Activated naive CD4-positive, alpha-beta T cell (primary cell): ENCODE data around the gene PPM1M.

Experiments
- DNase-seq, 4 experiments: peaks; one replicate each; lab custom pipeline; 2025; lab: John Stamatoyannopoulos, UW

PPM1M gene

DNA sequence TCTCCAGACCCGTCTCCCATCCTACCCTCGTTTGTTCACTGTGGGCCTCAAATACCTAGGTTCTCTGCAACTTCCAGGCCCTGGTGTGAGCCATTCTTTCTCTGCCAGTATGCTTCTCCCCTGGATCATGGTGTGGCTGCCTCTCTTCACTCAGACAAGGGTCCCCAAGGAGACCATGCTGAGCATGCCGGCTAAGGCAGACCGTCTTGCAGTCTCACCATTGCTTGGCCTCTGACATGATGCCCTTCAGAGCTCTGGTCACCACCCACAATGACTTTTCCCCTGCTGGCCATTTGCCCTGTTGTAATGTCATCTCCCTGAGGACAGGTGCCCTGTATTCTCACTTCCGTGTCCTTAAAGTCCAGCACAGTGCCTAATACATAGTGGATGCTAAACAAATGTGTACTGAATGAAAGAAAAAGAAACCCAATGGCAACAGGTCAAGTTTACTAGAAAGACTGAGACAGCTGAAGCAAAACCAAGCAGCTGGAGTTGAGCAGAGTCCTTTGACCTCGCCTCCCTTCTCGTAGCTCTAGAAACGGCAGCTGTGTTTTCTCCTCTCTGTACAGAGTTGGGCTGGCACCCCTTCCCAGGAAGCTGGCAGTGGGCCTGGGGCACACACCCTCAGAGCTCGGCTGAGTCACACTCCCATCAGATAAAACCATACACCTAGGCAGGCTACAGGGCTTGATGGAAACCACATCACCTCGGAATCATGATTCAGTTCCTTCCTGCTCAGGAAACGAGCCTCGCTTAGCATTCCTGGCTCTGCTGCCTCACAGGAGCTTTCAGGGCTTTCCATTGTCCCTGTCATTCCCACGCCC, 28.8 kb upstream of the PPM1M start:
- DNase-seq: peak in 2 of 4 experiments; percentile 25 to 59

DNA sequence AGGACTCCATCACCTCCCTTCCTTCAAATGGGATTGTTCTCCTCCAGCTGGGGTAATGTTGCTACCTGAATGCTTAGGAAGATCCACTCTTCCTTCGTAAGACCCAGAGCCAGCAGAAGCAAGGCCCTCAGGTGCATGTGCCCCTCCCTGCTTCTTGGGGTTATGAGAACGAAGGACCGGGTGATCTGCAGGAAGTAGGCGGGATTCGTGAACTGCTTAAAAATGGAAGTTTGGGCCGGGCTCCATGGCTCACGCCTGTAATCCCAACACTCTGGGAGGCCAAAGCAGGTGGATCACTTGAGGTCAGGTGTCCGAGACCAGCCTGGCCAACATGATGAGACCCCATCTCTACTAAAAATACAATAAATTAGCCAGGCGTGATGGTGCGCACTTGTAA, 28.2 kb upstream of the PPM1M start:
- no peak for DNase-seq

DNA sequence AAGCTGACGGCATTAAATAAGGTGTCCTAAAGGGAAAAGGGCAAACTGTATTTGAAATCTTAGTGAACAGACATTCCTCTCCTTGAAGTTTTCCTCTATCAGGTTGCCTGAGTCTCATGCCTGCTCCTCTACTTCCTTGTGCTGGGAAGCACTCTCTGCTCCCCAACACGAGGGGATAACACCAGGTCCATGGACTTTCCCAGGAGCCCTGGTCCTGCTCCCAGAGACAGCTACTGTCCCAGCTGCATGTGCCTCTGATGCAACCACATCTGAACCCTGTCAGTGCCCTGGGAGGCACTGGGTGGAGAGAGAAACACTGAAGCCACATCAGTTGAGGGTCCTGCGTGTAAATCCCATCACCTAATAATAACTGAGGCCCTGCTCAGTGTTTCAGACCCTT, 27.5 kb upstream of the PPM1M start:
- DNase-seq: no peak

DNA sequence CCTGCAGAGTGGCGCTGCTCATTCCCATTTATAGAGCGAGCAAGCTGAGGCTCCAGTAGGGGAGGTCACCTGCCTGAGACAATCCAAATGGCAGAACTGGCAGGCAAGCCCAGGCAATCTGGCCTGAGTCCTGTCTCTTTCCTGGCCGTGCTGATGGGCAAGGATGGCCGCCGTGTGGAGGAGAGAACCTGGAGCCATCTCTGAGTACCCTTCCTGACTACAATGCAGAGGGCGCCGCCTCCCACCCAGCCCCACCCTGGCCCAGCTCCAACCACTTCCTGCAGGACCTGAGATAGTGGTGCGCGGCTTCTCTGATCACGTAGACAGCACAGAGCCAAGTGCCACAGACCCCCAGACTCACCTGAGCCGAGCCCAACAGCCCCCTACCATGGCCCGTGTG, 27.1 kb upstream of the PPM1M start:
- DNase-seq: peak in 1 of 4 experiments; percentile 23

DNA sequence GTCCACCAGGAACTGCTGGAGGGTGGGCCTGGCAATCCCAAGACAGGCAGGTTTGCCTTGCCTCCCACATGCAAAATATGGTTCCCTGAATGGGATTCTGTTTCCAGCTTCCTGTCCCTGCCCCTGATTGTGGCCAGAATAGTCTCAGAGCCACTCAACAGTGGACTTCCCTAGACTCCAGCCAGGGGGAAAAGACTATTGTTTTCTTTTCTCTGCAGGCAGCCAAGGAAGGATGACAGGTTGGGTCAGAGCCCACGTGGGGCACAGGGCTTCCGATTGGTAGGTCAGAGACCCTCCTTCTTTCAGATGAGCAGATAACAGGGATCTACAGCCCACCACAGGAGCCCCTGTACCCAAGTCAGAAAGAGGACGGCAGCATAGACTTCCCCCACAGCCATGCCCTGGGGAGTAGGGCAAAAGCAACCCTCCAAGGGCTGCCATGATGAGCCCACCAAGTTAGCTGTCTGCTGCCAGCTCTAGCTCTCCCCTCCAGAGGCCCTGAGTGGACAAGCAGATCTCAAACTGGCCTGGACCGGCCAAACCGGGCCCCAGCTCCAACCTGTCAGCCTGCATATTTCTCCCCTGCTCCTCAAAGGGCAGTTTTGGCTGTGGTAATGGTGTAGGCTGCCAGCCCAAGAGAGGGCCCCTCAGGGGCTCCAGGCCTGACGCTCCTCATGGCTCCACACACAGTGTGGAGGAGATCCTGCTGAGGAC, 26.5 kb upstream of the PPM1M start:
- DNase-seq: no peak

DNA sequence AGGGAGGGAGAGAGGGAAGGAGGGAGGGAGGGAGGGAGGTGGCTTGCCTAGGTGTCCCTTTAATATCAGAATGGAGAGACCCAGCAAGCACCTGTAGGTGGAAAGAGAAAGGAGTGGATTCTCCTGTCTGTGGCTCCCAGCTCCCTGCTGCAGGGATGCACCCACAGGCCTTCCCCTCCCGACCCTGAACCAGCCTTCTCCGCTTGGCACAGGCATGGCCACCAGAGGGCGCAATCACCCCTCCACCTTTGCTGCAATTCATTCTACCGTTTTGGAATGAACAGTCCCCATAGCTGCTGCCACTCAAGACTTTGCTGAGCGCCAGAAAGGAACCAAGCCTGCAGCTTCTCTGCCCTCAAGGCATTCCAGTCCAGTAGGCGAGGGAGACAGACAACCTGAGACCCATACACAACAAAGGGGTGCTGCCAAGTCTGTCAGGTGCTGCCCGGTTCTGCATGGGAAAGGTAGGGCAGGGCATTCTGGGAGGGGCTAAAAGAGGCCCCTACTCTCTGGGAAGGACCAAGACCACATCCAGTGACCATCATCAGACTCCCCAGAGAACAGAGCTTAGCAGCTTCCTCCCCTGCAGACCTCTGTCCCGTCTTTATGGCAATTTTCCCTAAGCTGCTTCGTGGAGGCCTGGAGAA, 25.1 kb upstream of the PPM1M start:
- DNase-seq: peak; percentile 79 to 90 (median 86)

DNA sequence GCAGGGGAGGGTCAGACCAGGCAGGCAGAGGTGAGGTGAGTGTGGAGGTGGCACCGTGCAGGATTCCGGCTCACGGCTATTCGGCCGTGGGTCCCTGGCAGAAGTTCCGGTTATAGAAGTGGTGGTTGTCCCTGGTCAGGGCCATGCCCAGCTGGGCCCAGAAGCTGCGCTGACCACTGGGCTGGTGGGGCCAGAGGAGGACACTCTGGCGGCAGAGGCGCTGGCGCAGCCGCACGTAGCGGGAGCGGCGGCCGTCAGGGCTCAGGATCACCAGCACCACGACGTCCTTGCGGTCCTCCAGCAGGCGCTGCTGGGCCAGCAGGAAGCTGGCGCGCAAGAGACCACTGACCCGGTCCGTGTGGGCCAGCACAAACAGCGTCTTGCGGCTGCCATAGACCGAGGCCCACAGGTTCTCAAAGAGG, 24.4 kb upstream of the PPM1M start:
- no peak for DNase-seq

DNA sequence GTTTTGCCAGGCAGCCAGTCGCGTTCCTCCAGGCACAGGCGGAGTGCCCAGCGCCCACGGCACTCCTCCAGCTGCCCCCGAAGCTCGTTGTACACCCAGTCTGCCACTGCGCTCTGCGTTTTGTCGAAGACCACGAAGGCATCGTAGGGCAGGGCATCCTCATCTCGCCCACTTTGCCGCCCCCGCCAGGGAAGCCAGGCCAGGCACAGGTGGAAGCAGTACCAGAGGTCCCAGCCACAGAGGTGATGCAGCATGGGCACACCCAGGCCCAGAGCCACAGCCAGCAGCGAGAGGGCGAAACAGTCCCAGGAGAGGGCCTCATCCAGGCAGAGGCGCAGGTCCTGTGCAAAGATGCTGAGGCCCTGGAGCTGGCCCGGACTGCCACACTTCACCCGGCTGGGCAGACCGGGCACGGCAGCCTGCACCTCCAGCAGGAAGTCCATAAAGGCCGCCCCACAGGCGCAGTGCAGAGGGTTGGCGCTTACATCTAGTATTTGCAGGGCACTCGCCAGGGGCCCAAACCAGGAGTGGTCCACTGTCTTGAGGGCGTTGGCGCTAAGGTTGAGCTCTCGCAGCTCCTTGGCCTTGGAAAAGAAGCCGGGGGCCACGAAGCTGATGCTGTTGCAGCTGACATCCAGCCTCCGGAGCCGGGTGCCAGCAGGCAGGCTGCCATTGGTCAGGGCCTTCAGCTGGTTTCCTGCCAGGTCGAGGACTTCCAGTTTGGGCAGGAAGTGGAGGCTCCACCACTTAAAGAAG, 23.8 kb upstream of the PPM1M start:
- DNase-seq: peak in 2 of 4 experiments; percentile 42 to 65

DNA sequence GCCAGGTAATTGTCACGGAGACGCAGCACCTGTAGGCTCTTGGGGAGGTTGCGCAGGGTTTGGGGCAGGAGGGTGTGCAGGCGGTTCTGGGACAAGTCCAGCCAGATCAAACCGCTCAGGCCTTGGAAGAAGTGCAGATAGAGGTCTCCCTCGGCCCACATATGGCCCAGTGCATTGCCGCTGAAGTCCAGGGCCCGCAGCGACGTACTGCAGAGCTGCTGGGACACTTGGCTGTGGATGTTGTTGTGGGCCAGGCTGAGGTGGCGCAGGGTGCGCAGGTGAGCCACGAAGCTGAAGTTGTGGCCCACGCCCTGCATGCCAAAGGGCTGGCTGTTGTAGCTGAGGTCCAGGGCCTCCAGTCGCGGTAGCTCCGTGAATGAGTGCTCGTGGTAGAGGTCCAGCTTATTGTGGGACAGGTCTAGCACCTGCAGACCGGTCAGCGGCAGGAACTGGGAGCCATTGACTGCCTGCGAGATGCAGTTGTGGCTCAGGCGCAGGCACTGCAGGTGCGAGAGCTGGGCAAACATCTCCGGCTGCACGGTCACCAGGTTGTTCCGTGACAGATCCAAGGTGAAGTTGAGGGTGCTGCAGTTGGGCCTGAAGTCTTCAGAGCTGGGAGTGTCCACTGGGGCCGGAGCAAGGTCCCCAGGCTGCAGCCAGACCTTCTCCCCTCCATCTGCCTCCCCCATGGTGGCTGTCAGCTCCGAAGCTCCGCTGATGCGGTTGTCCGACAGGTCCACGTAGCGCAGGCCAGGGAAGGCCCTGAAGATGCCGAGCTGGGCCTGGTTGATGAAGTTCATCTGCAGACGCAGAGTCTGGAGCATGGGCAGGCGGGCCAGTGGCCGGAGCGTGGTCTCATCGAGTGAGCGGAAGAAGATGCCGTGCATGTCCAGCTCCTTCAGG, 23.0 kb upstream of the PPM1M start:
- DNase-seq: no peak

DNA sequence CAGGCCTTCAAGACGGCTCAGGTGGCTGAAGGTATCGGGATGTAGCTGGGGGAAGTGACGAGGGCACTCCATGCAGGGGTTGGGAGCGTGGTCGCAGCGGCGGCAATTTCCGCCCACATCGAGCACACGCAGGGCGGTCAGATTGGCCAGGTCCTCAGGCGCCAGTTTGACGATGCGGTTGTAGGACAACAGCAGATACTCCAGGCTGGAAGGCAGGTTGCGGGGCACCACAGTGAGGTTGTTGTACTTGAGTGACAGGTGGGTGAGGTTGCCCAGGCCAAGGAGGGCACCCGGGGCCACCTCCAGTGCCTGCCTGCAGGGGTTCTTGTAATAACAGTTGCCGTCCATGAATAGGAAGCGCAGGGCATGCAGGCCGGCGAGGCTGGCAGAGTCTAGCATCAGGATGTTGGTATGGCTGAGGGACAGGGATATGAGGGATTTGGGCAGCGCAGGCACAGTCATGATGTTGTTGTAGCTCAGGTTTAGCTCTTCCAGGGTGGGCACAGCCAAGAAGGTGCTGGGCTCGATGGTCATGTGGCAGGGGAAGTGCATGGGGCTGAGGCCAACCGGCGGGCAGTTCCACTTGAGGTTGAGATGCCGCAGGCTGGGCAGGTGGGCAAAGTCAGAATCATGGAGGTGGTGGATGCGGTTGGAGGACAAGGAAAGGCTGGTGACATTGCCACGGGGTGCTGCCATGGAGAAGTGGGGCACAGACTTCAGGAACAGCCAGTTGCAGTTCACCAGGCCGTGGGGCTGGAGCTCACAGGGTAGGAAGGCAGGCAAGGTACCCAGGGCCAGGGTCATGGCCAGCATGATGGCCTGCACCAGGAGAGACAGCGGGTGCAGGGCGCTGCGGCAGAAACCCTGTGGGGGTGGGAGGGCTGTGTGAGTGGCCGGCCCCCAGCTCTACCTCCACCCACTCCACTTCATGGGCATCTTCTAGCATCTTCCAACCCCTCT, 21.8 kb upstream of the PPM1M start:
- no peak for DNase-seq

DNA sequence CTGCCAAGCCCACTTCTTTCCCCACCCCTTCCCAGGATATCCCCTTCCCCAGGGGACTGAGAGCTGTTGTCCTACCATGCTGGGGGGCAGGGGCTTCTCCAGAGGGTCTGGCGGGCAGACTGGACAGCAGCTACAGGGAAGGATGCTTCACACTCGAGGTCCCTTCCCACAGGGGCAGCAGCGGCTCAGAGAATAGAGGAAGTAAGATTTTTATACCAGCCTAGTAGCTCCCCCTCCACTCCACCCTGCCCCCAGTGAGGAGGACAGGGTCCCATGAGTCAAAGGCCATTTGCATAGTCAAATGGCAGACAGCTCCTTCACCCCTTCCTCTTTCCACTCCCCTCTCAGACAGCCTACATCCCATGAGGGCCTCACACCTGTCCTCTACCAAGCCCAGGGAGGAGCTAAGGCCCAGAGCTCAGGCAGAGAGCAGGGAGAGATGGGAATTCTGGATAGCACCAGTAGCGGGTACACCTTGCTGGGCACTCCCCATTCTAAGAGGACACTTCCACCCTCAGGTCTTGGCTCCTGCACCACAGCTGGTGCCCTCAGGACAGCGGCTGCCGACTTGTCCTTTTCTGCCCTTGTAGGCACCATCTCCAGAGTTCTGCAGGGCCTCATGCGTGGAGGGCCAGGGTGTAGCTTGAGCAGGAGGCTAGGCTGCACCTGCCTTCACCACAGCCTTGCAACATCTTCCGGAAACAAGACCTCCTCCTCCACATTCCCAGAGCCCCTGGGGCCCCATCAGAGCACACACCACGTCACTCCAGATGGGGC, 19.9 kb upstream of the PPM1M start, which contains the start of gene TLR9:
Gene TLR9 (minus strand): TSS at position 194 of the 777 bp plus-strand sequence. CDS start 116 bp downstream, at position 78.
- DNase-seq: no peak

DNA sequence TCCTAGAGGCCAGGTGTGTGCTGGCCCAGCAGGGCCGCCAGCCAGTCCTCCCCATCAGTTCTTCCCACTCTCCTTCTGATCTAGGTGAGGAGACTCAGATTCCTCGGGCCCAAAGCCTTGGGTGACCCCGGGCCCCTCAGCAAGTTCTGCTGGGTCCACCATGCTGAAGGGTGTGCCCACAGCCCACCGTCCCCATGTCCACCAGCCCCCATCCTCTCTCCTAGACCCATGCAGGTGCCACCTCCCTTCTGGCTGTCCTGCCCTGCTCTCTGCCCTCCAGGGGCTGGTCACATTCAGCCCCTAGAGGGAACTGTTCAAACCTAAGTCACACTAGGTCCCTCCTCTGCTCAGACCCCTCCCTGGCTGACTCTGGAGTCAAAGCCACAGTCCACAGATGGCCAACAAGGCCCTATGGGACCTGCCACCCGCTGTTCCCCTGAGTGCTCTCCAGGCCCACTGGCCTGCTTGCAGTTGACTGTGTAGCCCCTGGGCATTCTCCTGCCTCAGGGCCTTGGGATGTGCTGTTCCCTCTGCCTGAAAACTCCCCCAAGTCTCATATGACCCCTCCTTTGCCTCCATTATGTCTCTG, 19.2 kb upstream of the PPM1M start:
- no peak for DNase-seq

DNA sequence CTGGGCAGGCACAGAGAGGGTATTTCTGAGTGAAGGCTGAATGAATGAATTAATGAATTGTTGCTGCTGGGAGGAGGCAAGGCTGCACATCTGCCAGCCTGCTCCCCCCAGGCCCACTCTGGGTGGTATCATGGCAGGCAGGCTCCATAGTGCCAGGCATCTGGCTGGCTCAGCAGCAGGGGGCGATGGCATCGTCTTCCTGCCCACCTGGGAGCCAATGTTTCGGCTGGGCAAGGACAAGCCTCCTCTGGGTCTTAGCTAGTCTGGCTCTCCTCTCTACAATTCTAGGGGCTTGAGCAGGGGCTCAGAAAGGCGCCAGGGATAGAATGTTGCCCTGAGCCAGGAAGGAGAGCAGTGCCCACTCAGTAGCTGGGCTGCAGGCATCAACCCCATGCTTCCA, 18.4 kb upstream of the PPM1M start:
- DNase-seq: no peak

DNA sequence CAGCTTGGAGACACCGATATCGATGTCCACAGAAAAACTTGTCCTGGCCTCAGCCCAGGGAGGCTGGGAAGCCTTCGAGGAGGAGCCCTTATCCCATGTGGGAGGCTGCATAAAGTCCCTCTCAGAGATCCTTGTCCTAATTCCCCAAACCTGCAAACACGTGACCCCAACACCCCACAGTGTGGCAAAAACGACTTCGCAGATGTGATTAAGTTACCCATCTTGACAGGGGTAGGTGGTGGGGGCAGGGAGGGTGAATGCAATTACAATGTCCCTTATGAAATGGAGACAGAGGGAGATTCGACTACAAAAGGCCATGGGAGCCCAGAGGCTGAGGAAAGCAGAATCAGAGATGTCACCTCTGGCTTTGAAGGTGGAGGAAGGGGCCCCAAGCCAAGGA, 17.8 kb upstream of the PPM1M start:
- DNase-seq: no peak

DNA sequence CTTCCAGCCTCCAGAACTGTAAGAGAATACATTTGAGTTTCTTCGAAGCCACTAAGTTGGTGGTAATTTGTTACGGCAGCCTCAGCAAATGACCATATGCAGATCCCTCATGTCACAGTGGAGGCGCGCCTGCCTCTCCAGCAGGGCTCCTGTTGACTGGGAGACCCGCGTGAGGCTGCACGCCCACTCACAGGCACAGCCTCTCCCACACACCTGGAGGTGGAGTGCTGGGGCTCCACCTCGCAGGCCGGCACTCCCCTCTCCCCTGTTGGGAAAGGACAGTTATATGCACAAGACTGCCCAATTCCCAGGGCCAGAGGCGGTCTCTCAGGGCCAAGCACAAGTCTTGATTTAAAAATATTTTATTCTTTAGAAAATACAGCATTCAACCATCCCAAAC, 17.3 kb upstream of the PPM1M start:
- DNase-seq: no peak

DNA sequence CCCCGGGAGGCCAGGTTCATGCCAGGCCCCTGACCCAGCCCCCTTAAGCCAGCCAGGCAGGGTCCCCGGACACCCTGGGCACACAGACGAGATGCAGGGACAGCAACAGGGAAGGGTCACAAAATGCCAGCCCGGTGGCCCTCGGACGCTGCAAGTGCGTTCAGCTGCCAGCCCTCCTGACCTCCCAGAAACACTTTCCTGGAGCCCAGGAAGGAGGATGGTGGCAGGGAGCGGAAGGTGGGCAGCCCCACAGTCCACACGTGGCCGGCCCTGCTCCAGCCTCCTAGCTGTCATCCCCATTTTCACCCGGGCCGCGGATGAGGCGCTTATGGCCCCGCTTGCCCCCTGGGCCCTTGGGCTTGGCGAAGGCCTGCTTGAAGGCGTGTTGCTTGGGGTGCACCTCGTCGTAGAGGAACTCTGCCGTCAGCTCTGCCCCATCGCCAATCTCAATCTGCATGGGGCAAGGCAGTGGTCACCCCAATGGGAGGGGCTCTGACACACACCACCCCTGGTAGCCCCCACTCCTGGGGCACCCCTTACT, 16.7 kb upstream of the PPM1M start:
- DNase-seq: no peak

DNA sequence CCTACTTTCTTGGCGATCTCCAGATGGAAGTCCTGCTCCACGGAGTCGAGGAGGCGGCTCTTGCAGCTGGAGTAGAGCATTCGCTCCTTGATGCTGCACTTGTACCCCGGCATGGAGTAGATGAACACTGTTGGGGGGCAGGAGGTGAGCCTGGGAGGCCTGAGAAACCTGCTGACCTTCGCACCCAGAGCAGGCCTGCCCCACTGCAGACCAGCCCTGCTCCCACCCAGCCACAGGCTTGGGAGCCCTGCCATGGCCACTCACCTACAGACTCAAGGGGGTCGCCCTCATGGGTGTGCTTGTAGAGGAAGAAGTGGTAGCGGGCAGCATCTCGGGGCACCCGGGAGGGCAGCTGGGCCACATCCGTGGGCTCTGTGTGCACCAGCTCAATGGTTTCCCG, 15.9 kb upstream of the PPM1M start:
- DNase-seq: no peak

DNA sequence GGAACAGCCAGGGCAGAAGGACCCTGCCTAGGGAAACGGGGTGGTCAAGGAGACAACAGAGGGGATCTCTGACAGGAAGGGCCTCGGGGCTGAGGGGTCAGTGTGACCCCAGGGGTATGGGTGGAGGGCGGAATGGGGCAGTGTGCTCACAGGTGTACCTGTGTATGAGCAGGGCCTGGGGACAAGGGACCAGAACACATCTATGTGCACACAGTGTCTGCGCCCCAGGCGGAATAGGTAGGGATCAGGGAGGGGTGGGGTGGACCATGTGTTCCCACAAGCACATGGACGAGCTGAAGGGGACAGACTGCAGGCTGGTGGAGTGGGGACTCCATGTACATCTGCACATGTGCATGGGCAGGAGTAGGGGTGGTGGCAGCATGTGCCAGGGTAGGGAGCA, 15.1 kb upstream of the PPM1M start:
- DNase-seq: no peak
